Activated CD4-positive, alpha-beta T cell treated with anti-CD3 and anti-CD28 coated beads for 24 hours (primary cell): Measurements from ENCODE around the gene TRPC4AP.
A peak's percentile ranks its signal among the peaks of the same experiment; 100 is the strongest.
"Not testable (repeated sequence)": the region's sequence is repeated elsewhere in the genome, so short reads cannot be mapped to it uniquely, and the experiment has no call there.

Experiments
- DNase-seq, 2 donors: peaks; one replicate each; pipeline ENCODE4 v3.0.0-alpha.2; 2020; ENCODE audit warnings: low read depth in 2 of 2

The TRPC4AP gene, protein sequence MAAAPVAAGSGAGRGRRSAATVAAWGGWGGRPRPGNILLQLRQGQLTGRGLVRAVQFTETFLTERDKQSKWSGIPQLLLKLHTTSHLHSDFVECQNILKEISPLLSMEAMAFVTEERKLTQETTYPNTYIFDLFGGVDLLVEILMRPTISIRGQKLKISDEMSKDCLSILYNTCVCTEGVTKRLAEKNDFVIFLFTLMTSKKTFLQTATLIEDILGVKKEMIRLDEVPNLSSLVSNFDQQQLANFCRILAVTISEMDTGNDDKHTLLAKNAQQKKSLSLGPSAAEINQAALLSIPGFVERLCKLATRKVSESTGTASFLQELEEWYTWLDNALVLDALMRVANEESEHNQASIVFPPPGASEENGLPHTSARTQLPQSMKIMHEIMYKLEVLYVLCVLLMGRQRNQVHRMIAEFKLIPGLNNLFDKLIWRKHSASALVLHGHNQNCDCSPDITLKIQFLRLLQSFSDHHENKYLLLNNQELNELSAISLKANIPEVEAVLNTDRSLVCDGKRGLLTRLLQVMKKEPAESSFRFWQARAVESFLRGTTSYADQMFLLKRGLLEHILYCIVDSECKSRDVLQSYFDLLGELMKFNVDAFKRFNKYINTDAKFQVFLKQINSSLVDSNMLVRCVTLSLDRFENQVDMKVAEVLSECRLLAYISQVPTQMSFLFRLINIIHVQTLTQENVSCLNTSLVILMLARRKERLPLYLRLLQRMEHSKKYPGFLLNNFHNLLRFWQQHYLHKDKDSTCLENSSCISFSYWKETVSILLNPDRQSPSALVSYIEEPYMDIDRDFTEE

GRCh38 chr20:35092524-35093266 is at the start of gene TRPC4AP:
TSS of gene TRPC4AP (minus strand) at chr20:35092807. CDS start at chr20:35092781, 26 bp downstream.
- peak; percentile 79 to 81 for DNase-seq

DNA sequence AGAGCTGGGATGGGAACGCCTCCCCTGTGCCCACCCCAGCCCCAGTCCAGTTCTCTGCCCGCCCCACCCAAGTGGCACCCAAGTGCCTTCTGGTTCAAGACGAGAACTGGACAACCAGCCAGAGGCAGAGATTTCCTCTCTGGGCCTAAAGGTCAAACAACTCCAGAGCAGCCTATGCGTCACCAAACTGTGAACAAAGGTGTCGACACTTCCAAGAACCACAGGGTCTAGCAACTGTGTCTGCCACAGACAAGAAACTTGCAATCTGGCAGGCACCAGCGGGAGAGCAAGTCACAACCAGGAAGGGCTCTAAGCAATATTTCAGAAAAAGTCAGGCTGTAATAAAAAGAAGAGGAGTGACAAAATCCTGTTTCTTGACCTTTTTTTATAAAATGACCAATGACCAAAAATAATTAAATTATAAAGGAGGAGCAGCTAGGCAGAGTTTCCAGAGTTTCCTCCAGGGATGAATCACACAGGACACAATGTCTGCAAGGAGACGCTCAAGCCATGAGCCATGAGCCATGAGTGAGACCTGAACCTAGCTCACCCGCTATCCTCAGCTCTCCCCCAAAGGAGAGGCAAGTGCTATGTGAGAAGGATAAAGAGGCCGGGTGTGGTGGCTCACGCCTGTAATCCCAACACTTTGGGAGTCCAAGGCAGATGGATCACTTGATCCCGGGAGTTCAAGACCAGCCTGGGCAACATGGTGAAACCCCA is 43.4 kb upstream of the TRPC4AP start:
- no peak for DNase-seq

- DNase-seq, result no peak
Measured at GRCh38 chr20:35134880-35135279, 42.3 kb upstream of the TRPC4AP start.

DNA sequence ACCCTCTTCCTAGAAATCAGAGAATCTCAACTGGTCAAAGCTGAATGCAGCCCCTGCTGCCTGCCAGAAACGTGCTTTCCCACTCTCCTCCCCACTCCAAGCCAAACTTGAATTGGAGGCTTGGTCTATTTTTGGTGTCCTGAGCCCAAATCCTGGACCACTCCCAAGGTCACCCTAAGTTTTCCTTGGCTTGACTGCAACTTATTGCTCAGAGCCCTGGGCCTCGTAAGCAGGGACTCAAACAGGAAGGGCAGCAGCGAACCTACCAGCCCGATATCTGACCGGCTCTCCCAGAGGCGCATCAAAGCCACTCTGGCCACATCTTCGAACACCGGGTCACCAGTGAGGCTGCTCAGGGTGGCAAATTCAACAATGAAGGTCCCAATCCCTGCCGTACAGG is 41.9 kb upstream of the TRPC4AP start:
- DNase-seq, result no peak

DNA sequence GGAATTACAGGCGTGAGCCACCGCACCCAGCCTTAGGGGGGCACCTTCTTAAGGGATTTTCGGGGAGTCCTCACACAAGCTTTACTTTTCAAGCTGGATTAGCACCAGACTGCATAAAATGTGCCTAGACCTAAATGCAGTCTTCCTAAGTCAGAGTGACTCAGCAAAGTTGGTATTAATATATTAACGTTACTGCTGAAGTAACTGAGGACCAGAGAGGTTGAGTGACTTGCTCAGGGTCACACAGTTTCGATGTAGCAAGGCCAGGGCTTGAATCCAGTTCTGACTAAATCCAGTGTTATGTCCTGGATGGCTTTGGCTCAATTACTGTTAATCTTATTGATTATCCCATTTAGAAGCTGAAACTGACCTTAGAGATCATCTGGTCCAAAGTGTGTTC is 41.1 kb upstream of the TRPC4AP start:
- DNase-seq, result no peak

- DNase-seq, result no peak
Measured at GRCh38 chr20:35133031-35133430, 40.4 kb upstream of the TRPC4AP start.

DNA sequence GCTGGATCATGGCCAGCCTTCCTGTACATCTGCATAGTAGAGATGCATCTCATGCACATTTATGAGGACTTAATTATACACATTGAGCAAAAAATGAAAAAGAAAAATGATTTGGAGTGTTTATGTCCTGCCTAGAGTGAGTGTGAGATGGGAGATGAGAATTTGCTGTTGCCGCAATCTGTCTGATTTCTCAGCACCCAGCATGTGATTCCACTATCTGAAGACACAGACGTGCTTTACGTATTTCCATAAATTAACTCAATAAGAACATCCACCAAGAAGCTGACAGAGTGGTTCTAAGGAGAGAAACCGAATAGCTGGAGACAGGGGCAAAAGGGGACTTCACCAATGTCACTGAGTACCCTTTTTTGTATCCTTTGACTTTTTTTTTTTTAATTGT is 39.3 kb upstream of the TRPC4AP start:
- no peak for DNase-seq

DNA sequence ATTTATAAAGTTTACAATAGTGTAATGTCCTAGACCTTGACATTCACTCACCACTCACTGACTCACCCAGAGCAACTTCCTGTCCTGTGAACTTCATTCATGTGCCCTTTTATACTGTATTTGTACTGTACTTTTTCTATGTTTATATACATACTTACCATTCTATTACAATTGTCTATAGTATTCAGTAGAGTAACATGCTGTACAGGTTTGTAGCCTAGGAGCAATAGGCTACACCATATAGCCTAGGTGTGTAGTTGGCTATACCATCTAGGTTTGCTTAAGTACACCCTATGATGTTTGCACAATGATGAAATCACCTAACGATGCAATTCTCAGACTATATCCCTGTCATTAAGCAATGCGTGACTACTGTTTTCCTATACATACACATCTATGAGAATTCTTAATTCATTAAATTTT is 37.1 kb upstream of the TRPC4AP start:
- DNase-seq, result no peak

- no peak for DNase-seq
Measured at GRCh38 chr20:35125753-35126152, 33.1 kb upstream of the TRPC4AP start.

DNA sequence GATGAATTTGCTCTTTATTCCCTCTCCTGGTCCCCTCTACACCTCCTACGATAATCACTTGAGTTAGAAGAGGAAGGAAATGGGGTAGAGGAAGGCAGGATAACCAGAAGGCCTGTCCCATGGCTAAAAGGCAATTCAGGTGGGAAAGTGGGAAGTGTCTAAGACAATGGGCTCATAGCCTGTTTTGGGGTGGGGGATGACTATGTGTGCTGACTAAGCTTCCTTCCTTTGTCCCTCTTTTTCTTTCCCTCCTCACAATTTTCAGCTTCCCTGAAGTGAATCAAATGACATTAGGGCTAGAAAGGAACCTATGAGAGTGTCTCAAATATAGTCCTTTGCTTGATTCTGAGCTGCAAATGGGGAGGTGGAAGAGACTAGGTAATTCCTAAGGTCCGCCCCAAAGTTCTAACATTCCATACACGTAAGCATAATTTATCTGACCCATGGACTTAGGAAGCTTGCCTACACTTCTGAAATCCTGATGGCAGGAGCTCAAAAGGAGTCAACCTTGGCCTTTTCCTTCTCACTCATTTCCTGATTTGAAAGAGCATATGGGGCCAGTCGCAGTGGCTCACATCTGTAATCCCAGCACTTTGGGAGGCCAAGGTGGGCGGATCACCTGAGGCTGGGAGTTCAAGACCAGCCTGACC is 30.3 kb upstream of the TRPC4AP start:
- no peak for DNase-seq

GRCh38 chr20:35121186-35121585 is 28.6 kb upstream of the TRPC4AP start:
- no peak for DNase-seq

DNA sequence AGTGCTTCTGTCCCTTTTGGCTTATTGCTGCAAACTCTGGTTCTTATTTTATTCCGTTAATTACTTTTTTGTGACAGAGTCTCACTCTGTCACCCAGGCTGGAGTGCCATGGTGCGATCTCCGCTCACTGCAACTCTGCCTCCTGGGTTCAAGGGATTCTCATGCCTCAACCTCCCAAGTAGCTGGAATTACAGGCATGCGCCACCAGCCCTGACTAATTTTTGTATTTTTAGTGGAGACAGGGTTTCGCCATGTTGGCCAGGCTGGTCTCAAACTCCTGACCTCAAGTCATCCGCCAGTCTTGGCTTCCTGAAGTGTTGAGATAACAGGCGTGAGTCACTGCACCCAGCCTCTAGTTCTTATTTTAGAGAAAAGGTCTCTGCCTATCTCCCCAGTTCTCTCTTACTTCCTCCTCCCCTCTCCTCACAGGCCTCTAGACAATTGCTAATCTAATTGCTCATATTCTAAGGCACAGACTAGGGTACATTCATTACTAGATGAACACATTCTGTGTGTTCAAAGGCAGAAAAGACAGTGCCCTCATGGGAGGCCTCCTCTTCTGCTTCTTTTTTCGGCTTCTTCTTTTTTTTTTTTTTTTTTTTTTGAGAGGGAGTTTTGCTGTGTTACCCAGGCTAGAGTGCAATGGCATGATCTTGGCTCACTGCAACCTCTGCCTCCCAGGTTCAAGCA is 27.6 kb upstream of the TRPC4AP start:
- DNase-seq, result no peak

- no peak for DNase-seq
Measured at GRCh38 chr20:35117629-35118028, 25.0 kb upstream of the TRPC4AP start.

- DNase-seq, result no peak
Measured at GRCh38 chr20:35117196-35117595, 24.6 kb upstream of the TRPC4AP start.

GRCh38 chr20:35116258-35116657 is 23.7 kb upstream of the TRPC4AP start:
- no peak for DNase-seq

- no peak for DNase-seq
Measured at GRCh38 chr20:35115606-35116005, 23.0 kb upstream of the TRPC4AP start.

DNA sequence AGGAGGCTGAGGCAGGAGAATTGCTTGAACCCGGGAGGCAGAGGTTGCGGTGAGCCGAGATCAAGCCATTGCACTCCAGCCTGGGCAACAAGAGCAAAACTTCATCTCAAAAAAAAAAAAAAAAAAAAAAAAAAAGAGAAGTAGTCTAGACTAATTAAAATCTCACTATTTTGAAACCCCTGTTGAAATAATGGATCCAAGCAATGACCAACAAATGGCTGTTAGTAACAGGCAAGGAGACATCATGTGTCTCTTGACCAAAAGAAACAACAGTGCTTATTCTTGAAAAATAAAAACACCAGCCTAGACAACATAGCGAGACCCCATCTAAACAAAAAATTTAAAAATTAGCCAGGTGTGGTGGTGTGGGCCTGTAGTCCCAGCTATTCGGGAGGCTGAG is 19.7 kb upstream of the TRPC4AP start:
- not testable (repeated sequence) for DNase-seq

DNA sequence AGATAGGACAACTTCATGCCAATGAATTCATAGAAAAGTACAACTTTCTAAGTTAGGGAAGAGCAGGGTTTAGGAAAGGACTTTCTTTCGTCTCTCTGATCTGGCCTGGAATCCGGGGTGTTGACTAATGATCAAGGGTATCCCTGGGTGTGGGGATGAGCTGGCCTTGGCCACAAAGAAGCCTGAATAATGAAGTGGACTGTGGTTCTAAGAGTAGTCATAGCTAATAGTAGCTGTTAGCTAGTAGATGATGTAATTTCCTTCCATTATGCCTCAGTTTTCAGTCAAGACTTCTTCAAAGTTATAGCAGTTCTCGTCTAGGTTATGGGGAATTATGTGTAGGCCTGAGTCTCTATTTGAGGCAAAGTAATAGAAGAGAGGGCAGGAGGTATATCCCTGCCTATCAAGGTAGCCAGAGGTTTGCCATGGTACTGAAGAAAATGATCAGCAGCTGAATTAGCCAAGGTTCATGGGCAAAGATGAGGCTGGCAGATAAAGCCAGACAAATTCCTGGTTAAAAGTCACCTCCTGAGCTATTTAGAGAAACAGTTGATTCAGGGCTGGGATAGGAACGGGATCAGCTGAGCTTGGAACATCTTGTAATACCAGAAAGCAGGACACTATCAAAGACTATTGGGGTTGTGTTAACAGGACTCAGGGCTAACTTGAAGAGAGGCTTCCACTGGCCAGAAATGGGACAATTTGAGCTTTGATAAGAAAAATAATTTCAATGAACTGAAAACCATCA is 18.7 kb upstream of the TRPC4AP start:
- no peak for DNase-seq

GRCh38 chr20:35108921-35109320 is 16.3 kb upstream of the TRPC4AP start:
- DNase-seq, result no peak
